GM12878 (cell line): Measurements from ENCODE around the gene KIF25. TPM values are rescaled to one million over a fixed set of nuclear protein-coding genes. Genes with fewer than 3 reads are reported as not detected.

Experiments
- ATAC-seq: fragments of 200-7000 bp; cut with Tn5 transposase; 3 replicates; pipeline ENCODE4 v1.9.1; 2020; ENCODE audit warnings: mild to moderate bottlenecking, moderate library complexity
- BruUV-seq: library from RNA; stranded (reverse); fragments of 400-500 nt; replicated peaks from 2 replicates; lab custom pipeline; 2021; lab: Mats Ljungman, UMichigan
- CTCF ChIA-PET: fragments of 300-600 bp; sonication (Branson Sonifier 250); formaldehyde crosslinking; extraction: SDS; loops from one replicate; lab custom pipeline; 2021; ENCODE audit warnings: inconsistent platforms; lab: Yijun Ruan, JAX
- POLR2A ChIA-PET: fragments of 350-600 bp; formaldehyde crosslinking; extraction: SDS; loops from one replicate; lab custom pipeline; 2021; ENCODE audit warnings: inconsistent platforms; lab: Charles Lee
- RAD21 ChIA-PET: fragments of 300-600 bp; sonication (Branson Sonifier 250); formaldehyde crosslinking; loops from one replicate; lab custom pipeline; 2023; ENCODE audit warnings: antibody characterized with exemption; ENCODE audit not compliant: unreplicated experiment; lab: Charles Lee
- SMC1A ChIA-PET: fragments of 300-600 bp; sonication (Branson Sonifier 250); formaldehyde crosslinking; loops from one replicate; lab custom pipeline; 2023; ENCODE audit not compliant: unreplicated experiment, uncharacterized antibody; lab: Charles Lee
- DNase-seq: peaks from one replicate; pipeline ENCODE4 v3.0.0-alpha.2; 2011; ENCODE audit warnings: low read depth, low spot score
- FAIRE-seq: peaks from 3 replicates; lab custom pipeline; 2011; peaks lifted over from hg19 to GRCh38; lab: Jason Lieb, UNC
- H2AFZ ChIP-seq: 2 replicates; pipeline ENCODE4 v1.6.0; 2011; ENCODE audit warnings: low read depth, low read length, control low read depth; ENCODE audit not compliant: control insufficient read depth
- H3K27ac ChIP-seq: 2 replicates; pipeline ENCODE4 v1.5.1; 2011; ENCODE audit warnings: control low read depth; ENCODE audit not compliant: control insufficient read depth, insufficient read depth
- H3K27me3 ChIP-seq, 2 experiments: replicated peaks in 1 of 2; 2 replicates each; pipeline versions ENCODE4 v1.6.0 to v1.6.1; 2011; ENCODE audit warnings: low read length in 1 of 2; ENCODE audit not compliant: control insufficient read depth in 2 of 2, insufficient read depth in 2 of 2
- H3K36me3 ChIP-seq, 2 experiments: 2 replicates each; pipeline ENCODE4 v1.5.1; 2011; ENCODE audit warnings: low read length in 1 of 2; ENCODE audit not compliant: control insufficient read depth in 2 of 2, insufficient read depth in 2 of 2
- H3K4me1 ChIP-seq: 2 replicates; pipeline ENCODE4 v1.6.1; 2011; ENCODE audit warnings: mild to moderate bottlenecking, low read length, moderate library complexity, mixed read lengths; ENCODE audit not compliant: control insufficient read depth, insufficient read depth
- H3K4me2 ChIP-seq: 2 replicates; pipeline ENCODE4 v1.6.0; 2011; ENCODE audit warnings: control low read depth; ENCODE audit not compliant: control insufficient read depth, insufficient read depth
- H3K4me3 ChIP-seq: fragments of 200-600 bp; sonication (generic); 2 replicates; pipeline ENCODE4 v1.5.1; 2016
- H3K79me2 ChIP-seq: 2 replicates; pipeline ENCODE4 v1.6.0; 2011; ENCODE audit warnings: low read length; ENCODE audit not compliant: control insufficient read depth, insufficient read depth
- H3K9ac ChIP-seq: 2 replicates; pipeline ENCODE4 v1.8.0; 2011; ENCODE audit warnings: low read length, control low read depth, mixed read lengths; ENCODE audit not compliant: control insufficient read depth, insufficient read depth
- H3K9me3 ChIP-seq: replicated peaks from 3 replicates; pipeline ENCODE4 v1.5.1; 2011; ENCODE audit warnings: mild to moderate bottlenecking, low read length; ENCODE audit not compliant: control insufficient read depth, insufficient read depth
- H4K20me1 ChIP-seq: 2 replicates; pipeline ENCODE4 v1.6.0; 2011; ENCODE audit not compliant: control insufficient read depth, insufficient read depth
- ATF2 ChIP-seq: IDR thresholded peaks from 2 replicates; pipeline ENCODE4 v1.6.1; 2012; ENCODE audit warnings: low read length, inconsistent platforms
- CHD2 ChIP-seq: IDR thresholded peaks from 2 replicates; pipeline ENCODE4 v1.6.1; 2011; ENCODE audit warnings: low read depth, low read length, improper control_type of control experiment, borderline replicate concordance
- DPF2 ChIP-seq: fragments of 450-650 bp; IDR thresholded peaks from 2 replicates; pipeline ENCODE4 v1.6.1; 2017; ENCODE audit warnings: mild to moderate bottlenecking
- FOXM1 ChIP-seq: IDR thresholded peaks from 2 replicates; pipeline ENCODE4 v1.6.1; 2012; ENCODE audit warnings: low read depth, mild to moderate bottlenecking, inconsistent platforms, low read length, moderate library complexity
- GATAD2B ChIP-seq: fragments of 450-650 bp; conservative IDR thresholded peaks from 2 replicates; pipeline ENCODE4 v1.6.1; 2017; ENCODE audit warnings: low read depth, mild to moderate bottlenecking, moderate library complexity
- KAT2A ChIP-seq: conservative IDR thresholded peaks from 2 replicates; pipeline ENCODE4 v1.6.1; 2011; ENCODE audit warnings: low read depth, low read length; ENCODE audit not compliant: control insufficient read depth
- KDM1A ChIP-seq: fragments of 200-600 bp; sonication (generic); IDR thresholded peaks from 2 replicates; pipeline ENCODE4 v1.6.1; 2016; ENCODE audit warnings: borderline replicate concordance
- MTA2 ChIP-seq: fragments of 450-650 bp; IDR thresholded peaks from 2 replicates; pipeline ENCODE4 v1.6.1; 2016; ENCODE audit warnings: low read depth, mild to moderate bottlenecking, moderate library complexity
- NFYA ChIP-seq: IDR thresholded peaks from 2 replicates; pipeline ENCODE4 v1.6.1; 2011; ENCODE audit warnings: low read depth, mild to moderate bottlenecking, low read length, improper control_type of control experiment, borderline replicate concordance
- PKNOX1 ChIP-seq: fragments of 450-650 bp; IDR thresholded peaks from 2 replicates; pipeline ENCODE4 v1.6.1; 2016; ENCODE audit warnings: mild to moderate bottlenecking
- PML ChIP-seq: IDR thresholded peaks from 2 replicates; pipeline ENCODE4 v1.6.1; 2012; ENCODE audit warnings: low read length, inconsistent platforms
- RCOR1 ChIP-seq: conservative IDR thresholded peaks from 2 replicates; pipeline ENCODE4 v1.6.1; 2012; ENCODE audit warnings: low read depth, low read length, improper control_type of control experiment
- RELA ChIP-seq: fragments of 450-650 bp; IDR thresholded peaks from 2 replicates; pipeline ENCODE4 v1.8.0; 2014; ENCODE audit warnings: borderline replicate concordance; ENCODE audit not compliant: partially characterized antibody
- RFX5 ChIP-seq: IDR thresholded peaks from 2 replicates; pipeline ENCODE4 v1.6.1; 2011; ENCODE audit warnings: low read depth, low read length, improper control_type of control experiment
- SREBF2 ChIP-seq: IDR thresholded peaks from 2 replicates; pipeline ENCODE4 v1.6.1; 2012; ENCODE audit warnings: mild to moderate bottlenecking, low read length
- TBL1XR1 ChIP-seq: IDR thresholded peaks from 2 replicates; pipeline ENCODE4 v1.6.1; 2012; ENCODE audit warnings: low read depth, low read length, improper control_type of control experiment
- TCF12 ChIP-seq: IDR thresholded peaks from 2 replicates; pipeline ENCODE4 v1.6.1; 2011; ENCODE audit warnings: low read depth, mild to moderate bottlenecking, low read length
- ZBTB40 ChIP-seq: fragments of 450-650 bp; IDR thresholded peaks from 2 replicates; pipeline ENCODE4 v1.6.1; 2016; ENCODE audit warnings: mild to moderate bottlenecking, moderate library complexity, borderline replicate concordance
- WGBS: methylation state at CpG from one replicate; pipeline ENCODE4 v1.1.6; 2016; ENCODE audit warnings: low lambda C conversion rate; ENCODE audit not compliant: insufficient replicate concordance, insufficient coverage; ENCODE audit errors: missing lambda C conversion rate; 5-methylcytosine and 5-hydroxymethylcytosine counted together
- in situ Hi-C: fragments of 300-500 bp; cut with MboI; formaldehyde crosslinking; loops from 9 replicates; pipeline ENCODE4 v1.14.3; 2018; ENCODE audit warnings: mixed read lengths
- intact Hi-C: fragments of 100-400 bp; cut with micrococcal nuclease; formaldehyde crosslinking; loops from one replicate; pipeline ENCODE4 v1.14.2; 2022; ENCODE audit not compliant: unreplicated experiment
- polyA plus RNA-seq, 11 experiments: library from polyadenylated mRNA; depleted of rRNA in 4 of 11; unstranded in 6 of 11; stranded (reverse) in 5 of 11; fragments of >200 nt; fragmentation: Nextera tagmentation in 4 of 11; fragmentation: Illumina TruSeq in 1 of 11; extraction: Ambion mirVana in 4 of 11; extraction: Trizol in 1 of 11; gene quantifications; 1 replicate in 1 of 11; 2 replicates in 10 of 11; pipeline versions ENCODE4 v1.2.1 to v1.2.3, GENCODE V29; 2011 to 2016; ENCODE audit warnings: inconsistent platforms in 2 of 11, missing spikeins in 2 of 11, low read depth in 1 of 11
- total RNA-seq, 4 experiments: library from RNA; depleted of rRNA in 3 of 4; stranded (reverse); fragments of >200 nt in 3 of 4; fragmentation: Illumina TruSeq in 1 of 4; extraction: Trizol in 1 of 4; gene quantifications; 2 replicates each; pipeline versions ENCODE4 v1.2.1 to v1.2.3, GENCODE V29; 2013 to 2021

Gene KIF25
- total and polyA plus RNA-seq, 10 of the 15 experiments (the other 5 are each of a cell fraction or from before 2014, with no cell fraction given) = not detected

GRCh38 chr6:168091381-168092264 is 94.2 kb downstream of the KIF25 start:
- BruUV-seq = no TSS peak
- TF ChIP-seq KDM1A = no peak
- no peak for TF ChIP-seq GATAD2B
- TF ChIP-seq ZBTB40 = no peak
- no peak for TF ChIP-seq RCOR1
- no peak for TF ChIP-seq PML
- TF ChIP-seq TCF12 = no peak
- TF ChIP-seq CHD2 = no peak
- no peak for TF ChIP-seq ATF2
- no peak for TF ChIP-seq FOXM1
- no peak for TF ChIP-seq KAT2A
- TF ChIP-seq DPF2 = no peak
- TF ChIP-seq SREBF2 = no peak
- no peak for TF ChIP-seq PKNOX1
- TF ChIP-seq MTA2 = no peak
- no peak for TF ChIP-seq NFYA
- no peak for TF ChIP-seq TBL1XR1
- no peak for TF ChIP-seq RFX5
- no peak for TF ChIP-seq RELA
- 66% methylated on average over 26 of the region's 28 CpGs for WGBS

More at GRCh38 chr6:168091381-168092264, 94.2 kb downstream of the KIF25 start:
- SMC1A ChIA-PET = no interaction called here
- RAD21 ChIA-PET = no interaction called here
- Histone ChIP-seq H4K20me1 (no peaks in the 10 kb centered on the region), H3K9me3 (no peaks in the 10 kb centered on the region; the same call in 2 of the 3 replicates), H3K27me3 (no peaks in the 10 kb centered on the region), H3K4me2 (no peak overlapping the region), H2AFZ (no peak overlapping the region), H3K27ac (no peak overlapping the region), H3K4me3 (no peak overlapping the region), H3K36me3 (no peaks in the 10 kb centered on the region), H3K9ac (no peak overlapping the region), H3K4me1 (no peaks in the 10 kb centered on the region), H3K79me2 (no peaks in the 10 kb centered on the region)
- ATAC-seq = no peak
- intact Hi-C loops = no loop called here
- FAIRE-seq = no peak
- in situ Hi-C loops = no loop called here
- no peak for DNase-seq
- POLR2A ChIA-PET = no interaction called here
- CTCF ChIA-PET = no interaction called here
